NOMO-1 treated with DMSO at 0.1 percent for 48 hours (cell line): ENCODE measurements around the gene STX19.
"Not testable (repeated sequence)": the region's sequence is repeated elsewhere in the genome, so short reads cannot be mapped to it uniquely, and the experiment has no call there.

Experiments used
- DNase-seq: peaks from one replicate; lab custom pipeline; 2025; ENCODE audit not compliant: unreplicated experiment; lab: John Stamatoyannopoulos, UW

Gene STX19

GRCh38 chr3:93979850-93980676, 48.3 kb downstream of the STX19 start, which contains the start of gene ARL13B:
Gene ARL13B (plus strand): TSS chr3:93980155. CDS start chr3:93980424, 269 bp downstream.
- peak; percentile 99 for DNase-seq

- peak; percentile 22 for DNase-seq
Observed at GRCh38 chr3:93973131-93974126, 55.0 kb downstream of the STX19 start, which contains the start of gene PROS1. Gene PROS1 (minus strand): TSS chr3:93973896. CDS start chr3:93973749, 147 bp downstream.

DNA sequence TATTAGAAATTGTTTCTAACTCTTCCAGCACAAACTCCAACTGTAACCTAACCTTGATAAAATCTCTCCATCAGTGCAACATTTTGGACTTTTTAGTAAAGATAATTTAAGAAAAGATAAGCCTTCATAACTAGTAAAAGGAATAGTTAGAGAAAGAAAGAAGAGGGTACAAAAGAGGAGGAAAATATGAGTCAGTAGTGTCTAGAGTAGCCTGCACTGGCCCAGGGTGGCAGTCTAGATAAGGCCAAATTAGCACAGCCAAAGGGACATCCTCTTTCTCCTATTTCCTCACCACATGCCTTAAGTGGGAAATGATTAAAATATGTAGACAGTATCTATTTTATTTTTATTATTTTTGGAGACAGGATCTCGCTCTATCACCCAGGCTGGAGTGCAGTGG, 58.4 kb downstream of the STX19 start:
- DNase-seq = no peak

DNA sequence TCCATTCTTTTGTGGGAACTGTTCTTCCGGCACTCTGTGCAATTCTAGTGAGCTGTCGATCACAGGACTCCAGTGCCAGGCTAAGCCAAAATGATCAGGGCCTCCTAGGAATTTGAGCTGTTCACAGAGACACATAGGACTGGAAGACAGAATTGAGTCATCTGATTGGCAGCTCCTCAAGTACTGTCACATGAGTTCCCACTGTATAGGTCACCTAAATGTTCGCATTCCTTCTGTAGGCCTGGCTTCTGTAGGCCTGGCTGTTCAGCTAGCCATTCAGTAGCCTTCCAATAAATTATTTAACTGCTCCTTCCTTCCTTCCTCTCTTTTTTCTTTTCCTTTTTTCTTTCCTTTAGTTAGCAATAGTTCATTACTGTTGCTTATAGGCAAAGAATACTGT, 59.0 kb downstream of the STX19 start:
- no peak for DNase-seq

DNA sequence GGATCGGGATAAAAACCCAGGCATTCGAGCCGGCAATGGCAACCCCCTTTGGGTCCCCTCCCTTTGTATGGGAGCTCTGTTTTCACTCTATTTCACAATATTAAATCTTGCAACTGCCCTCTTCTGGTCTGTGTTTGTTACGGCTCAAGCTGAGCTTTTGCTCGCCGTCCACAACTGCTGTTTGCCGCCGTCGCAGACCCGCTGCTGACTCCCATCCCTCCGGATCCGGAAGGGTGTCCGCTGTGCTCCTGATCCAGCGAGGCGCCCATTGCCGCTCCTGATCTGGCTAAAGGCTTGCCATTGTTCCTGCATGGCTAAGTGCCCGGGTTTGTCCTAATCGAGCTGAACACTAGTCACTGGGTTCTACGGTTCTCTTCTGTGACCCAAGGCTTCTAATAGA, 63.3 kb downstream of the STX19 start:
- DNase-seq = not testable (repeated sequence)
